GM23248 (cell line): ENCODE data around the gene SNX32.

Experiments used
- EZH2 ChIP-seq: fragments of 200-600 bp; sonication (generic); IDR thresholded peaks from 2 replicates; pipeline ENCODE4 v1.6.1; 2018; ENCODE audit warnings: antibody characterized with exemption, mild to moderate bottlenecking; ENCODE audit not compliant: insufficient read depth, poor library complexity, severe bottlenecking
- EZH2phosphoT487 ChIP-seq: fragments of 200-600 bp; sonication (generic); IDR thresholded peaks from 2 replicates; pipeline ENCODE4 v1.6.1; 2018; ENCODE audit warnings: antibody characterized with exemption, moderate library complexity, mild to moderate bottlenecking, low read depth; ENCODE audit not compliant: insufficient read depth

GRCh38 chr11:65862191-65862735 lies 28.5 kb downstream of the SNX32 start:
- TF ChIP-seq EZH2 (no peak), EZH2phosphoT487 (no peak)
